LNCaP clone FGC (cell line): Measurements from ENCODE around the gene PSME1.

Experiments
- DNase-seq: peaks from one replicate; pipeline ENCODE4 v3.0.0-alpha.2; 2011; ENCODE audit warnings: low read depth
- H3K4me3 ChIP-seq: 2 replicates; pipeline ENCODE4 v1.5.1; 2011; ENCODE audit warnings: mild to moderate bottlenecking, low read depth, low read length, control low read depth
- TF ChIP-seq, protein P1 (sequence below): IDR thresholded peaks from 2 replicates; pipeline ENCODE4 v1.5.1; 2012; ENCODE audit warnings: mild to moderate bottlenecking; ENCODE audit not compliant: control insufficient read depth, insufficient read depth; ENCODE audit errors: extremely low read depth

The PSME1 gene

DNA sequence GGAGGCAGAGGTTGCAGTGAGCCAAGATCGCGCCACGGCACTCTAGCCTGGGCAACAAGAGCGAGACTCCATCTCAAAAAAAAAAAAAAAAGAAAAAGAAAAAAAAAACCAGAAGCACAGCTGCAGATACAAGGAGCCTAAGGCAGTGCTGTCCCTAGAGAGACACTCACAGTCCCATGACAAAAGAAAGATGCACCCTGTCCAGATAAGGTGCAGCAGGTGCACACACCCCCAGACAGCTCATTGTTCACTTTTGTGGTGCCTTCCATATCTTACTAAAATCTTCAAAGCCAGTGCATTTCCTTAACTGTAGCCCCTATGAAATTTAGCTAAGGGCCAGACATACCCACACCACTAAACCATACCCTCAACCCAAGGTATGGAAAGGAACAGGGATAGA lies 13.6 kb upstream of the PSME1 start:
- TF ChIP-seq, protein P1, sequence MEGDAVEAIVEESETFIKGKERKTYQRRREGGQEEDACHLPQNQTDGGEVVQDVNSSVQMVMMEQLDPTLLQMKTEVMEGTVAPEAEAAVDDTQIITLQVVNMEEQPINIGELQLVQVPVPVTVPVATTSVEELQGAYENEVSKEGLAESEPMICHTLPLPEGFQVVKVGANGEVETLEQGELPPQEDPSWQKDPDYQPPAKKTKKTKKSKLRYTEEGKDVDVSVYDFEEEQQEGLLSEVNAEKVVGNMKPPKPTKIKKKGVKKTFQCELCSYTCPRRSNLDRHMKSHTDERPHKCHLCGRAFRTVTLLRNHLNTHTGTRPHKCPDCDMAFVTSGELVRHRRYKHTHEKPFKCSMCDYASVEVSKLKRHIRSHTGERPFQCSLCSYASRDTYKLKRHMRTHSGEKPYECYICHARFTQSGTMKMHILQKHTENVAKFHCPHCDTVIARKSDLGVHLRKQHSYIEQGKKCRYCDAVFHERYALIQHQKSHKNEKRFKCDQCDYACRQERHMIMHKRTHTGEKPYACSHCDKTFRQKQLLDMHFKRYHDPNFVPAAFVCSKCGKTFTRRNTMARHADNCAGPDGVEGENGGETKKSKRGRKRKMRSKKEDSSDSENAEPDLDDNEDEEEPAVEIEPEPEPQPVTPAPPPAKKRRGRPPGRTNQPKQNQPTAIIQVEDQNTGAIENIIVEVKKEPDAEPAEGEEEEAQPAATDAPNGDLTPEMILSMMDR, result no peak
- H3K4me3 ChIP-seq, result no peak overlapping the region
- DNase-seq, result no peak

DNA sequence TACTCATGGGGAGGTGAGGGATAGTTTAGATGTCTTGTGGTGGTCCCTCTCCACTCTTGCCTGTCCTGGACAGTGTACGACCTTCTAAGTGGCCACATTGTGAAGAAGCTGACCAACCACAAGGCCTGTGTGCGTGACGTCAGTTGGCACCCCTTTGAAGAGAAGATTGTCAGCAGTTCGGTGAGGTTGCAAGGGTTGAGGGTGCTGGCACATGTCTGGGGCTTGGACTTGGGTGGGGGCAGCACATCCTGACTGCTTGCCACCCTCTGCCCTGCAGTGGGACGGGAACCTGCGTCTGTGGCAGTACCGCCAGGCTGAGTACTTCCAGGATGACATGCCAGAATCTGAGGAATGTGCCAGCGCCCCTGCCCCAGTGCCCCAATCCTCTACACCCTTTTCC lies 13.1 kb upstream of the PSME1 start:
- TF ChIP-seq, protein P1, result no peak
- DNase-seq, result no peak
- H3K4me3 ChIP-seq, result no peak overlapping the region

DNA sequence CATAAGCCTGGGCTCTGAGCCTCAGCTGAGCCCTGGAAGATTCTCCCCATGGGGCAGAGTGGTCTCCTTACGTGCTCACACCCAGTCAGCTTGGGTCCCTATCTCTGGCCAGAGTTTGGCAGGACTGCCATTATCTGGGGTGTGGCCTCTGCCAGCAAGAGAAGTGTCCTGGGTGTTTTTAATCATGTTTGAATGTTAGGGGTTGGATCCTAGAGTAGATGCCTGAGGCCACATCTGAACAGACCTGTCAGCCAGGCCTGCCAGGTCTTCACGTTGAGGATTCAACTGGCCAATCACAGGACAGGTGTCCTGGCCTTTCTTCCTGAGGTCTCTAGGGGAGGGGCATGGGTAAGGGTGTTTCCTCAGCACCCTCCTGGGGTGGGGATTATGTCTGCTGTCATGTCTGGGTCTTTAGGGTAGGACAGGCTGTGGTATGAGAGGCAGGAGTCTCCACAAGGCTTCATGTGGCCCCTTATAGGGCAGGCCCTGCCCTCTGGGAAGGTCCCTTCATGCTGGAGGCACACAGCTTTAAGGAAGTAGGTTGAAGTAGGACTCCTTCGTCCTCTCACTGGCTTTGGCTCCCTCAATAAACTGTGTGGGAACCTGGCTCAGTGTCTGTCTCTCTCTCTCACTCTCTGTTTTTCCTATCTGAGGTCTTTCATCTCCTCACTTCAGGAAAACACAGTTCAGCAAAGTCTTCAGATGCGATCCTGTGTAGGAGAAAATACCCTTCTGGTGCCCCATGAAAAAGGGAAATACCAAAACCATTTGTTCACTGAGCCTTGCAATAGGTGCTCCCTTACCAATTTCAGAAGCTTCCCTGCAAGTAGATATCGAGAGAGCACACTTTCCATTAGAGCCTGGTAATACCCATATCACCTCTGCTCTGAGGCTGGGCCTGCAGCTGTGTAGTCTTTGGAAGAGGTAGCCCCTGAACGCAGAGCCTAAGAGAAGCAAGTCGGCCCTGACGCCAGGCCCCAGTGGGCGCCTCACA lies 12.3 kb upstream of the PSME1 start:
- TF ChIP-seq, protein P1, result no peak
- DNase-seq, result no peak
- no peak overlapping the region for H3K4me3 ChIP-seq

DNA sequence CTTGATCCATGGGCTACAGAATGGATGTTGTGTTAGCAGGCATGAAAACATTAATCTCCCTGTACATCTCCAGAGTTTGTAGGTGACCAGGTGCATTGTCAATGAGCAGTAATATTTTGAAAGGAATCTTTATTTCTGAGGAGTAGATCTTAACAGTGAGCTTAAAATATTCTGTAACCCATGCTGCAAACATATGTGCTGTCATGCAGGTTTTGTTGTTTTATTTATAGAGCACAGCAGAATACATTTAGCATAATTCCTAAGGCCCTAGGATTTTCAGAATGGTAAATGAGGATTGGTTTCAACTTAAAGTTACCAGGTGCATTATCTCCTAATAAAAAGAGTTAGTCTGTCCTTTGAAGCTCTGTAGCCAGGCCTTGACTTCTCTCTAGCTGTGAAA lies 9.1 kb upstream of the PSME1 start:
- TF ChIP-seq, protein P1, result no peak
- no peak overlapping the region for H3K4me3 ChIP-seq
- DNase-seq, result no peak

DNA sequence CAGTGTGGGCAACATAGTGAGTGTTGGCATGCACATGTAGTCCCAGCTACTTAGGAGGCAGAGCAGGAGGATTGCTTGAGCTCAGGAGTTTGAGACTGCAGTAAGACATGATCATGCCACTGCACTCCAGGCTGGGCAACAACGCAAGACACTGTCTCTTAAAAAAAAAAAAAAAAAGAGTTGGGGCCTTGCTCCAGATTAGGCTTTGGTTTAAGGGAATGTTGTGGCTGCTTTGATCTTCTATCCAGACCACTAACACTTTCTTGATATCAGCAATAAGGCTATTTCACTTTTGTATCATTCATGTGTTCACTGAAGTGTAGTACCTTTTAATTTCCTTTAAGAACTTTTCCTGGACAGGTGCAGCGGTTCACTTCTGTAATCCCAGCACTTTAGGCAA lies 8.3 kb upstream of the PSME1 start:
- no peak for DNase-seq
- TF ChIP-seq, protein P1, result no peak
- H3K4me3 ChIP-seq, result no peak overlapping the region

DNA sequence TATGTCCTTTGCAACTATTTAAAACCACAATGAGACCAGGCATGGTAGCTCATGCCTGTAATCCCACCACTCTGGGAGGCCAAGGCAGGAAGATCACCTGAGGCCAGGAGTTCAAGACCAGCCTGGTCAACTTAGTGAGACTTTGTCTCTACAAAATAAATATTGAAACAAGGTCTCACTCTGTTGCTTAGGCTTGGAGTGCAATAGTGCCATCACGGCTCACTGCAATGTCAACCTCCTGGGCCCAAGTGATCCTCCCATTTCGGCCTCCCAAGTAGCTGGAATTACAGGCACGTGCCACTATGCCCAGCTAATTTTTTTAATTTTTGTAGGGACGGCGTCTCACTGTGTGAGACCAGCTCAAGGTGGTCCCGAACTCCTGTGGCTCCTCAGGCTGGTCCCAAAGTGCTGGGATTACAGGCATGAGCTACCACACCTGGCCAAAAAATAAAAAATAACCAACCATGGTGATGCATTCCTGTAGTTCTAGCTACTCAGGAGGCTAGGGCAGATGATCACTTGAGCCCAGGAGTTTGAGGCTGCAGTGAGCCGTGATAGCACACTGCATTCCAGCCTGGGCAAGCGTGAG lies 6.5 kb upstream of the PSME1 start:
- TF ChIP-seq, protein P1, result no peak
- no peak for DNase-seq
- no peak overlapping the region for H3K4me3 ChIP-seq

DNA sequence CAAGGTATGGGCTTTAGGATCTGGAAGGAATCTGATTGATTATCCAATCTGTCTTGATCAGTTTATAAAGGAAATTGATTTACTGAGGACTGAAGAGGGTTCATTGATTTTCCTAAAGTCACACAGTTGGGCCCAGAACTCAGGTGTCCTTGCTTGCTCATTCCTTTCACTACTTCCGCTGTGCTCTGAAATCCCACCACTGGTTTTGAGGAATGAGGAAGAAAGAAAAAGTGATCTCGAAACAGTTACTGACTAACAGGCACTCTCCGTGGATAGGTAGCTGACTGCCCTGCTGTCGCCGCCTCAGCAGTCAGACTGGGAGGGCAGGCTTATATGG lies 5.6 kb upstream of the PSME1 start, which contains the start of gene FITM1:
TSS of gene FITM1 (plus strand) at position 280 of the 337 bp plus-strand sequence. CDS start 905 bp downstream, outside the sequence.
- no peak within 1 kb of the TSS for H3K4me3 ChIP-seq
- TF ChIP-seq, protein P1, result no peak
- no peak for DNase-seq
